ENCODE measurements around the gene PHKA1. TPM values are rescaled to one million over a fixed set of nuclear protein-coding genes. Genes with fewer than 3 reads are reported as not detected.

PHKA1 gene
- polyA plus RNA-seq, 2 of the 4 experiments (the other 2 are of a cell fraction) = 18.3 to 35.4 TPM

- FAIRE-seq (no peak), ATAC-seq (no peak), DNase-seq (ENCODE audit: low read depth in 1 of 2, low spot score in 1 of 2) (no peak)
- Histone ChIP-seq H3K27ac (no peak overlapping the region), H3K4me3 (no peak overlapping the region), H3K9me3 (no peaks in the 10 kb centered on the region), H3K4me1 (no peaks in the 10 kb centered on the region), H3K4me2 (no peak overlapping the region)
- TF ChIP-seq KDM5A (IDR thresholded peaks at IDR 0.05) = no peak
- no peak for TF ChIP-seq HES2 (IDR thresholded peaks at IDR 0.05)
- no peak for TF ChIP-seq USF2 (IDR thresholded peaks at IDR 0.05)
- TF ChIP-seq CEBPB (IDR thresholded peaks at IDR 0.05) = no peak
- TF ChIP-seq ESRRA (IDR thresholded peaks at IDR 0.05; ENCODE audit: borderline replicate concordance, low read length) = no peak
- 90% methylated on average over 2 of the region's 2 CpGs for WGBS (ENCODE audit: missing lambda C conversion rate)
- ChIA-PET CTCF (no interaction called here), POLR2A (no interaction called here)
Observed at GRCh38 chrX:72644946-72645345, 69.2 kb downstream of the PHKA1 start.

- DNase-seq (ENCODE audit: low read depth in 1 of 2, low spot score in 1 of 2) (no peak), FAIRE-seq (no peak), ATAC-seq (no peak)
- Histone ChIP-seq H3K4me2 (no peak overlapping the region), H3K27ac (no peak overlapping the region), H3K4me3 (no peak overlapping the region), H3K9me3 (no peaks in the 10 kb centered on the region), H3K4me1 (no peaks in the 10 kb centered on the region)
- POLR2A ChIA-PET = no interaction called here
- TF ChIP-seq CEBPB (IDR thresholded peaks at IDR 0.05) (no peak), ZSCAN20 (CRISPR knock-in tag; IDR thresholded peaks at IDR 0.05) (no peak), NR3C1 (IDR thresholded peaks at IDR 0.05) (no peak), KDM1A (IDR thresholded peaks at IDR 0.05; ENCODE audit: low read depth) (no peak), POLR2A (IDR thresholded peaks at IDR 0.05; ENCODE audit: low read length) (no peak), RCOR1 (IDR thresholded peaks at IDR 0.05; ENCODE audit: low read depth, low read length) (no peak), FOXS1 (CRISPR knock-in tag; IDR thresholded peaks at IDR 0.05) (no peak), ESRRA (IDR thresholded peaks at IDR 0.05; ENCODE audit: borderline replicate concordance, low read length) (no peak), USF2 (IDR thresholded peaks at IDR 0.05) (no peak), ZNF302 (CRISPR knock-in tag; IDR thresholded peaks at IDR 0.05) (no peak), MAX (IDR thresholded peaks at IDR 0.05) (no peak)
- CTCF ChIA-PET = no interaction called here
- 71% methylated on average over 4 of the region's 4 CpGs for WGBS (ENCODE audit: missing lambda C conversion rate)
Observed at GRCh38 chrX:72641611-72642010, 72.5 kb downstream of the PHKA1 start.

- Histone ChIP-seq H3K4me2 (no peak overlapping the region), H3K27ac (no peak overlapping the region), H3K9me3 (no peaks in the 10 kb centered on the region), H3K4me3 (no peak overlapping the region), H3K4me1 (no peaks in the 10 kb centered on the region)
- ChIA-PET POLR2A (no interaction called here), CTCF (no interaction called here)
- no peak for FAIRE-seq
- DNase-seq (ENCODE audit: low read depth in 1 of 2, low spot score in 1 of 2) = no peak
- no peak for ATAC-seq
- 84% methylated on average over 1 of the region's 1 CpG for WGBS (ENCODE audit: missing lambda C conversion rate)
- TF ChIP-seq RARB (CRISPR knock-in tag; IDR thresholded peaks at IDR 0.05) (no peak), EHMT2 (IDR thresholded peaks at IDR 0.05; ENCODE audit: low read depth) (no peak), BCL3 (IDR thresholded peaks at IDR 0.05) (no peak), POLR2AphosphoS2 (conservative IDR thresholded peaks at IDR 0.05; ENCODE audit: low read length) (no peak), ZNF302 (CRISPR knock-in tag; IDR thresholded peaks at IDR 0.05) (no peak), HMGXB4 (CRISPR knock-in tag; IDR thresholded peaks at IDR 0.05; ENCODE audit: borderline replicate concordance) (no peak), ZFP36 (IDR thresholded peaks at IDR 0.05; ENCODE audit: borderline replicate concordance, partially characterized antibody) (no peak), HEYL (CRISPR knock-in tag; IDR thresholded peaks at IDR 0.05) (no peak), SMC3 (IDR thresholded peaks at IDR 0.05) (no peak), CHD4 (IDR thresholded peaks at IDR 0.05; ENCODE audit: borderline replicate concordance) (no peak), ATOH8 (CRISPR knock-in tag; IDR thresholded peaks at IDR 0.05; ENCODE audit: low read depth) (no peak), RAD21 (conservative IDR thresholded peaks at IDR 0.05 in 1 of 2, IDR thresholded peaks at IDR 0.05 in 1 of 2) (no peak), HOXA7 (CRISPR knock-in tag; IDR thresholded peaks at IDR 0.05) (no peak), BHLHE40 (IDR thresholded peaks at IDR 0.05; ENCODE audit: low read depth, low read length) (no peak), ELK1 (IDR thresholded peaks at IDR 0.05; ENCODE audit: low read depth, low read length) (no peak), GATA3 (IDR thresholded peaks at IDR 0.05; ENCODE audit: borderline replicate concordance) (no peak)
Observed at GRCh38 chrX:72635930-72636329, 78.2 kb downstream of the PHKA1 start.
